Activated effector memory CD4-positive, alpha-beta T cell treated with anti-CD3 and anti-CD28 coated beads, Interleukin-2, amount 50 U/mL, for 16 hours (primary cell): ENCODE results near the gene RNF144A.

ENCODE experiments used
- DNase-seq: peaks from one replicate; pipeline ENCODE4 v3.0.0-alpha.2; 2020

Gene RNF144A

GRCh38 chr2:7027956-7028655 lies 110.9 kb downstream of the RNF144A start:
- DNase-seq: no peak

DNA sequence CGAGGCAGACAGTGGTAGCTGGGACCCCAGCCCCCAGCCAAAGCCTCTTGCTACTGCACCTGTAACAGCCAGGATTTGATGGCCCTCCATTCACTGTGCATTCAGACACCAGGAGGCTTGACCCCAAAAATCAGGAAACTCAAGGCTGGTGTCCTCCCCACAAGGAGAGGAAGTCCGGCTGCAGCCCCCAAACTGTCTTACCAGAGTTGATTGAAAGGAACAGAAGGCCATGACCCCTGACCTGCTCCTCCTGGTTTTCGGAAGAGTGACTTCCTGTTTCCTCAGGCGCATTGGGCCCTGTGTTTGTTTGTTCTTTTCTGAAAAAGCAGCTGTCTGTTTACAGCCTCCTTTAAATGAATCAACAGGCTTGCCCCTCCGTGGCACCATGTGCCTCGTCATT lies 111.6 kb downstream of the RNF144A start:
- DNase-seq: no peak

DNA sequence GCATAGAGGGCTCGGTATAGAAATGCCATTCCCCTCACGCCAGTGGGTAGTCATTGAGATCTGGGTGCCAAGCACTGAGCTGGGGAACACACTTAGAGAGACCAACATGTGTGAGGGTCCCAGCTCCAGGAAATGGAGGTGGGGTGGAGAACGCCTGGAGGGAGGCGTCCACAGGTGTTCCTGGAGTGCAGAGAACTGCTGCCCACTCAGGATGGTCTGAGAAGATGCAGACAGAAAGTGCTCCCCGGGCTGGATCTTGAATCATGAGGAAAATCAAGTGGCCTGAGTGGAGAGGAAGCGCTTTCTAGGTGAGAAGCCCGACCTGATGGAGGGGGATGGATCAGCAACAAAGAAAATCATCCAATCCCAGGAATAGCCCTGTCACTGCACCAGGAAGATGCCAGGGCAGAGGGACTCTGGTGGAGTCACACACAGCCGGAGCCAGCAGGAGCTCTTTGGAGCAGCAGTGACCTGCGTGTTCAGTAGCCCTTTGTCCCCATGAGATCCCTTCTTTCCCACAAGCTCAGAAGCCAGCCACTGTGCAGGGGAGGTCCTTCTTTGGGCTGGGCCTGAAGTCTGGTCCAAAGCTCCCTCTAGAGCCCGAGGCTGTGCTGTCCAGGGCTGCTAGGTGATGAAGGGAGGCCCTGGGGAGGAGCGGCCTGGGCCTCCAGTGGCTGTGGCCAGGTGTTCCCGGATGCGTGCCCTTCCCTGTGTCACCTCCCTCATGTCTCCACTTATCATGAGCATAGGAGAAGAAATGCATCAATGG lies 112.3 kb downstream of the RNF144A start:
- DNase-seq: no peak

GRCh38 chr2:7030810-7031209 lies 113.6 kb downstream of the RNF144A start:
- no peak for DNase-seq

DNA sequence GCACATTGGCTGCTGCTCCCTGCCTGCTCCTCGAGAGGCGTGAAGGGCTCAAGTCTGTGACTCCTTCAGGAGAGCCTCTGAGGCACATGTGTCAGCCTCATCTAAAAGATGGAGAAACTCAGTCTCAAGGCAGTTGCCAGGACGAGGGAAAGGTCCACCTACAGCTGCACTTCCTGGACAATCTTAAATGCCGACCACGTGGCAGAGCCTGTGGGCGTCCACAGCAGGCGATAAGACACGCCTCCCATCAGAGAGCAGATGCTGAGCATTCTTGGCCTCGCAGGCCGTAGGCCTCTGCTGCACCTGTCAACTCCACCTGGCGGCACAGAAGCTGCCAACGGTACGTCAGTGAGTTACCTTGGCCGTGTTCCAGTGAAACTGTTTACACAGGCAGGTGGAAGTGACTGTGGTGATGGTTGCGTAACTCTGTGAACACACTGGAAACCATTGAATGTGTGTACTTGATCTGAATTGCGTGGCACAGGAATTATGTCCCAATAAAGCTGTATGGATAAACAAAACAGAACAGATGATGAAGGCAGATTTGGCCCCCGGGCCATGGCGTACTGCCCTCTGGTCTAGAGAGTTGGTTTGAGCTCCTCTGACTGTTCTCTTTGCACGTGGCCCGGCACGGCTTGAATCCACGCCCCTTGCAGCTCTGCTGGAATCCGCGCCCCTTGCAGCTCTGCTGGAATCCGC lies 114.5 kb downstream of the RNF144A start:
- peak; percentile 78 for DNase-seq

DNA sequence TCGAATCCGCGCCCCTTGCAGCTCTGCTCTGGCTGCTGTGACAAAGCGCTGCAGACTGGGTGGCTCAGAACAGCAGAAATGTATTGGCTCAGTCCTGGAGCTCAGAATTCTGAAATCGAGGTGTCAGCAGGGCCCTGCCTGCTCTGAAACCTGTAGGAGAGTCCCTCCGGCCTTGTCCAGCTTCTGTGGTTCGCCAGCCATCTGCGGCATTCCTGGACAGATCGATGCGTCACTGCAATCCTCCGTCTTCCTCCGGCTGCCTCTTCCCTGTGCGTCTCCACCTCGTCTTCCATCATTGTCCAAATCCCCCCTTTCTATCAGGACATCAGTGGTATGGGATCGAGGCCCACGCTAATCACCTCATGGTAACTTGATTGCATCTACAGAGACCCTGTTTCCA lies 115.2 kb downstream of the RNF144A start:
- DNase-seq: no peak

GRCh38 chr2:7033136-7033960 lies 116.1 kb downstream of the RNF144A start:
- DNase-seq: no peak

- no peak for DNase-seq
Measured at GRCh38 chr2:7034303-7034702, 117.1 kb downstream of the RNF144A start.

- no peak for DNase-seq
Measured at GRCh38 chr2:7035884-7036283, 118.7 kb downstream of the RNF144A start.

DNA sequence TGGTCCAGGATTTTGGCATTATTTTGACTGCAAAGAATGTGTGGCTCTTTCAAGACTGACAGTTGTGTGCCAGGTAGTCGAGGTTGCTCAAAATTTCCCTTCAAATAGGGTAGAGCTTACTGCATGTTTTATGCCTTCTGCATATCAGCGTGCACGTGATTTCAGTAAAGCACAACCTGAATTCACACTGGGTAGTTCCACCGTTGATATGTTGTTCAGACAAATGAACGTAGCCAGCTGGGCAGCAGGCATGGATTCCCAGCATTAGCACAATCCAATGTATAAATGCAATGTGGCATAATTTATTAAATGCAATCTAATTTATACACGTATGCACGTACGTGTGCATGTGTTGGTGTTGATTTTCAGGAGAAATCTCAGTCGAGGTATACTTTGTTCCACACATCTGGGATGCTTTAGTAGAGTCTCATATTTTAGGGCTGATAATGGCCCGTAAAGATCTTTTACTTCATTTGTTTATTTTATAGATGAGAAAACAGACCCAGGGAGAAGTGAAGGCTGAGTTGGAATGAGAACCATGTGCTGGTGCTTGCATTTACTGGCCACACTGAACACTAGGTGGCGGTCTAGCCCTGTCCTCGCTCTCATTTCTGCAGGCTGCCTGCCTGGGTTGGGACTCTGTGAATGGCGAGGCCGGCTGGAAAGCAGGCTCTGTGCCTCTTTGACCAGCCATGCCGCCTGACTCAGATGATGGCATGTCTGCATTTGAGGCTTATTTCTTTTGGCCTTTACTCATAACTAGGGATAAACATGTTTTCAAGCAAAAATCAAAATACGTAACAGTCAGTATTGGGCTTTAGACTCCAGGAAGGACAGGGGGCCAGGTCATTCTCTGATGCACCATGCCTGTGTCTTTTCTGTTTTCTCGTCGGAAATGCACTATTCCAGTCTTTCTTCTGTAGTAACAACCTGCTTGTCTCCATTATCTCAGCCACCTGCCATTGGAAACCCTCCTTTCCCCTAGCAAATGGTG lies 120.4 kb downstream of the RNF144A start:
- peak; percentile 77 for DNase-seq

- no peak for DNase-seq
Measured at GRCh38 chr2:7040547-7040946, 123.3 kb downstream of the RNF144A start.

DNA sequence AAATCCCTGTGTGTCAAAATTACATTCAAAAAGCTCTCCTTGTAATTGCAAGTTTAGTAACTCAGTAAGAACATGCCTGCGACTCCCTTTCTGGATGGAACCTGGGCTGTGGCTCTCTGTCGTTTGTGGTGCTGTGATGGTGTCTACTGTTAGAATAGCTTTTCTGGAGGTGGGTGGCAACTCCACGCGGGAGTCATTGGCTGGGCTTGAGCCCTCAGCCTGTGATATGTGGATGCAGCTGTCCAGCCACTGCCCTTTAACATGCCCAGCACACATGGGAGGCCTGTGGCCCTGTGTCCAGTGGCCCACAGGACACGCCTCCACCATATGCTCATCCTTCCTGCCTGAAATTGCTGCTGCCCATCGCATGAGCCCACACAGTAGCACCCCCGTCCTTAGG lies 124.2 kb downstream of the RNF144A start:
- DNase-seq: no peak

GRCh38 chr2:7043690-7044089 lies 126.5 kb downstream of the RNF144A start:
- no peak for DNase-seq

DNA sequence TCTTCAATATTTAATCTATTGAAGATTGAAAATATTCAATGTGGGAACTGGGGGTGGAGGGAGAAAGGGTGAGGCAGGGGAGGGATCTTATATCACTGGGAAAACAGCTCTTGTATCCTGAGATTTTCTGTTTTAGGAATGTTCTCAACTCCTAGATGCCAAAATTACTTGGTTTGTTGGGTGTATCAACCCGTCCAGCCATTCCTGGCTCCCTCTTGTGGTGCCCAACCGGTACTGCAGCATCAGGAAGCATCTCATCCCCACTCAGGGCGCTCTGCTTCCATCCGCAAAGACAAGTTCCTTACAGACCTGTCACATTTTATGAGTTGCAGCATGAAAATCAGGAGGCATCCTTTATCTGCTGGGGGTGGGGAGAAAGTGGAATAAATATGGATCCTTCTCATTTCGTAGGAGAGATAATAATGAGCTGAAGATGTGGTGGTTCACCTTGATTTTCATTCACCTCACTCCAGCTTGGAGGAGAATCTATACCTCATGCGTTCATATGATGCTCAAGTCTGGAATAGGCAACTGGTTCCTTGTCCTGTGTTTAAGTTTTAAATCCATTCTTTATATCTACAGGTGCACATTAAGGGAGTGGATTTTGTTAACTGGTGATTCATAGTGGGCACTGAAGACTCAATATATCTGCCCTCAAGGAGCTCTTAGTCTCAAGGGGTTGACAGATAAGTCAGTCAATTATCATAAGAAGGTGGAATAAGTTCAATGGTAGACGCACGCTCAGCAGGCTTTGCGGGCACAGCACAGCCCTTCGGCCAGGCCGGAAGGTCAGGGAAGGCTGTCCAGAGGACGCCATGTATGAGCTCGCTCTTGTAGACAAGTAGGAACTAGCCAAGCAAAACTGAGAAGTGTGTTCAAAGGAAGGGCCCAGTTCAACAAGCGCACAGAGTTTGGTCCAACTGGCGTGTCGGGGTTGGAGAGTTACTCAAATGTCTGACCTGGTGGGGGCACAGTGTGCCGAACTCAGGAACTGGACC lies 127.3 kb downstream of the RNF144A start:
- peak; percentile 87 for DNase-seq

DNA sequence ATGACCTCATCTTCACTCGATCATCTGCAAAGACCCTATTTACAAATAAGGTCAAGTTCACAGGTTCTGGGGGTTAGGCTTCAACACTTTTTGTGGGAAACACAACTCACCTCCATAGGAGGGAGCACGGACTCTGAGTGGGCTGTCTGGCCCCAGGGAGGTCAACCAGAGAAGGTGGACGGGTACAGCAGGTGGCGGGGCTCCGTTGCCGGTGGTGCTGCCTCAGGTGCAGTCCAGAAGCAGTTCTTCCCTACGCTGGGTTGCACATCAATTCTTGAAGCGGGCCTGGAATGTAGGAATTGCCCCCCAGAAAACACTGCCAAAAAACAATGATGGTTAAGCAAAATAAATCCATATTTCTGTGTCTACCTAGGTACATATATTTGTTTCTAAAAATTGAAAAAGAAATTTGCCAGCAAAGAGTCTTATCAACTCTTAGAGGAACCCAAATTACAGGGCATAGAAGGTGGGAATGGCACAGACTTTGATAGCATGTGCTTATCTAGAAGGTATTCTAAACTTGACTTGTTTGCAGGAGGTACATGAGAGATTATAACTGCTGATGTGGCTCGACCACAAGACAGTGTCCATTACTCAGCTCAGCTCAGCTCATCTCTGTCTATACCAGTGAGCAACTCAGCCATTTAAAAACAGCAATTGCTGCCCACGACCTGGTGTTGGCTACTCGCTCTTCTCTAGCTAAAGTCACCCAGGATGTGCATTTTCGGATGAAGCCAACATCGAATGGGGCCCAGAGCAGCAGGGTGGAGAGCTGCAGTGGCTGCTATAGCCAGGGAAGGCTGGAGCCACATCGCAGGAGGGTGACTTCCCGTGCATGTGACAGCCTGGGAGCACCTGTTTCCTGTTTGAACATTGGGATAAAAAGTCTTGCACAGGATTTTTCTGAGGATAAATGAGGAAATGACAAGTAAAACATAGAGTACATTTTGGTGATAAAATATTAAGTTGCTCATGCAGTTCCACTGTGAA lies 128.7 kb downstream of the RNF144A start:
- no peak for DNase-seq

DNA sequence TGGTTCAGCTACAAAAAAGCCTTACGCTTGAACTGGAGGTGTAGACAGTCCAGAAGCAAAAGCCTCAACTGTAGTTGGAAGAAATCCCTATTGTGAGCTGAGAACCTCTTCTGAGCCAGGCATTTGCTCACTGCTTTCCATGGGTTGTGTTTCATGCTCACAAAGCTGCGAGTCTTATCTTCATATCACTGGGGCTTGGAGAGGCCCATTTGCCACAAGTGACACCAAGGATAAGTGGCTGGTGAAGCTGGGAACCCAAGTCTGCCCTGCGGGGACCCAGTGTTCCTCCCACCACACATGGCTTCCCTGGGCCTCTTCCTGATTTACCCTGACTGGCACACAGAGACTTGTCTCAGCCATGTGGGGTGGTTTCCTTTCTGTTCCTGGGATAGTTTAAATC lies 130.4 kb downstream of the RNF144A start:
- DNase-seq: no peak

DNA sequence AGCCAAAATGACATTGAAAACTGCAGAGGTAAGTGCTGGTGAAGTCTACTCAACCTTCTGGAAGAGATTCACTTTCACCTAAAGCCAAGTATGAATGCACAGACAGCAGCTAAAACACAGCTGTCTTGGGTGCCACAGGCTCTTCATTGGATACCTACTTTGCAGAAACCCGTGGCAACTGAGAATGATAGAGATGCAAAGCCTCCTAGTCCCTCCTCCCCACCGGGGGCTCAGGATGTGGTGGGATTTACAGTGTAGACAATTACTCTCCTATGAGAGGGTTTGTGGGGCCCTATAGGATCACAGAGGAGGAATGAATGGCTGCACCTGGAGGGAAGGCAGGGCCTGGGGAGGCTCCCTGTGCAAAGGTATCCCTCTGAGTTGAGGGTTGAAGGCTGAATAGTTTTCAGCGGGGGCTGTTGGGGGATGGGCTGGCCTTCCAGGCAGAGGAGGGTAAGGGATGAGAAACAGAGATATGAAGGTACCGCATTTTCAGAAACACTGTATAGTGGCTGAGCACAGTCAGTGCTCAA lies 131.6 kb downstream of the RNF144A start:
- no peak for DNase-seq

- DNase-seq: no peak
Measured at GRCh38 chr2:7052404-7052803, 135.2 kb downstream of the RNF144A start.
